Measurements from ENCODE around the gene GALR2.
"Not testable (repeated sequence)": the region's sequence is repeated elsewhere in the genome, so short reads cannot be mapped to it uniquely, and the experiment has no call there.

The GALR2 gene, protein sequence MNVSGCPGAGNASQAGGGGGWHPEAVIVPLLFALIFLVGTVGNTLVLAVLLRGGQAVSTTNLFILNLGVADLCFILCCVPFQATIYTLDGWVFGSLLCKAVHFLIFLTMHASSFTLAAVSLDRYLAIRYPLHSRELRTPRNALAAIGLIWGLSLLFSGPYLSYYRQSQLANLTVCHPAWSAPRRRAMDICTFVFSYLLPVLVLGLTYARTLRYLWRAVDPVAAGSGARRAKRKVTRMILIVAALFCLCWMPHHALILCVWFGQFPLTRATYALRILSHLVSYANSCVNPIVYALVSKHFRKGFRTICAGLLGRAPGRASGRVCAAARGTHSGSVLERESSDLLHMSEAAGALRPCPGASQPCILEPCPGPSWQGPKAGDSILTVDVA

DNA sequence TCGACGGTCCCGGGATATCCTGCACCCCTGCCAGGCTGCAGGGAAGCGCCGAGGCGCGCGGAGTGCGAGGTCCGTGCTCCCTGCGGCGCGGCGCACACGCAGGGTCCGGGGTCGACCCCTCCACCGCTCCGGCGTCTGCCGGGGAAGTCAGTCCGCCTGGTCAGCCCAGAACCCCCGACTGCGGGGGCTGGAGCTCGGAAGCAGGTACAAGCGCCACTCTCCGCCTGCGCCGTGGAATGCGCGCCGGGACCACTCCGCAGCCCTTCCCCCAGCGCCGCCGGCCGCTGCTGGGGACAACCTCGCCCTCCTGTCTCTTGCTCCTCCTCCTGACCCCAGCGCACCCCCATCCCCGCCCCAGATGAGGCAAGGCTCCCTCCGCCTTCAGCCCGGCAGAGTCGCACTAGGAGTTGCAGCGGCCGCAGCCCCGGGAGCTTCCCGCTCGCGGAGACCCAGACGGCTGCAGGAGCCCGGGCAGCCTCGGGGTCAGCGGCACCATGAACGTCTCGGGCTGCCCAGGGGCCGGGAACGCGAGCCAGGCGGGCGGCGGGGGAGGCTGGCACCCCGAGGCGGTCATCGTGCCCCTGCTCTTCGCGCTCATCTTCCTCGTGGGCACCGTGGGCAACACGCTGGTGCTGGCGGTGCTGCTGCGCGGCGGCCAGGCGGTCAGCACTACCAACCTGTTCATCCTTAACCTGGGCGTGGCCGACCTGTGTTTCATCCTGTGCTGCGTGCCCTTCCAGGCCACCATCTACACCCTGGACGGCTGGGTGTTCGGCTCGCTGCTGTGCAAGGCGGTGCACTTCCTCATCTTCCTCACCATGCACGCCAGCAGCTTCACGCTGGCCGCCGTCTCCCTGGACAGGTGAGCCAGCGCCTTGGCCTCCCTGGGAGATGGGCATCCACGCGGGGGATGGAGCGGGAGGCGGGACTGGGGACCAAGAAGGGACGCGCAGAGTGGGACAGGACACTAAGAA lies at the start of gene GALR2:
TSS of gene GALR2 (plus strand) at position 392 of the 974 bp plus-strand sequence. CDS start at position 495, 103 bp downstream.
- DNase-seq, result no peak

DNA sequence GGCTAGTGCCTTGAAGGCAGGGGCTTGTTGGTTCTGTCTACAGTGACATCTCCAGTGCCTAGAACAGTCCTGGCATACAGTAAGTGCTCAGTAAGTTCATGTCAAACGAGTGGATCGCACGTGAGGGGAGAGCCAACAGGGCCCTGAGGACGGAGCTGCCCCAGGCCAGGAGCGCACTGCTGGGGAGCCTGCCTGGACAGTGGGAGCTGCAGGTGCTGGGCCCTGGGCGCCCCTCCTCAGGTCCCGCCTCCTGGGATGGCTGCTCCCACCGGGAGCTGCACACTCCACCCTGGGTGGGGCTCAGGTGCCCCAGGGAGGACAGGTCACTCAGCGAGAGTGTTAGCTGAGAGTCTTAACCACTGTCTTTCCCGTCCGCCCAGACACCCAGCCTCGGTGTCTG lies 49.3 kb upstream of the GALR2 start:
- no peak for DNase-seq

DNA sequence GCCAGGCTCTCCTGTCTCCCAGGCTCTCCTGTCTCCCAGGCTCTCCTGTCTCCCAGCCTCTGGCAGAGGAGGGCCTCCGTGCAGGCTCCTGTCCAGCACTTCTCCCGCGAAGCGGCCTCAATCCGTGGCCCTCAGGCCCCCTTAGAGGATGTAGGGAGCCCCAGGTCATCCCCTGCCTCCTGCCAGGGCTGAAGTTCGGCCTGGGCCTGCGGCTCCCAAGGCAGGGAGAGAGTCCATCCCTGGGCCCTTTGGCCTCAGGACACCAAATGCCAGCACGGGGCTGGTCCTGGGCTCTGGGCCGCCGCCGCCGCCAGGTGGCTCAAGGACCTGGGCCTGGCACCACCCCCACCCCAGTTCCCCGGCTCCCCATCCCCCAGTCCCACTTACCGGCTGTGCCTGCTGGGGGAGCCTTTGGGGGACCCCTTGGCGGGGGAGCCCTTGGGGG lies 47.8 kb upstream of the GALR2 start:
- no peak for DNase-seq

DNA sequence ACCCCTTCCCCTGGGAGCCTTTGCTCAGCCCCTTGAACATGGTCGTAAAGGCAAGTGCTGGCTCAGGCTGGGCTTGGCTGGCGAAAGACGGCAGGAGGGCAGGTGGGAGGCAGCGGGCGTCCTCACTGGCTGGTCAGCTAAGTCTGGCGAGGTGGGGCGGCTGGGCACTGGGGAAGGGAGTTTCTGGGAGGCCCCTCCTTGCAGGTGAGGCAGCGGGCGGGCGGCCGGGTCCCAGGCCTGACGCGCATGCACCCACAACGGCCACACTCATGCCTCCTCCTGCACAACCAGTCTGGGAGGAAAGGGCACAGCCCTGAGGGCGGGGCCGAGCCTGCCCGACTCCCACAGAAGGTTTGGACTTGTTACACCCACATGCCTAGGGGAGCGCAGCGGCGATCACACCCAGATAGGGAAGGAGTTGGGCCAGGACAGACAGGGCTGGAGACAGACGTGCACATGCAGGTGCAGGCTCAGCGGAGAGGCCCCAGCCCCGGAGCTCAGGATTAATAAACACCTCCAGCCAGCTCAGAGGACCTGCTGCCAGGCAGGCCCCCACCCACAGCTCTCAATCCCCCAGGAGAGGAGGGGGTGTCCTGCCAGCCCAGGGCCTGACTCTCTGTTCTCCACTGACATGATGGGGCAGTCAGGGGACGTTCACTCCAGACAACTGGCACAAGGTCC lies 47.3 kb upstream of the GALR2 start, which contains the start of gene EVPL:
TSS of gene EVPL (minus strand) at position 148 of the 681 bp plus-strand sequence. CDS start at position 40, 108 bp downstream.
- no peak for DNase-seq

DNA sequence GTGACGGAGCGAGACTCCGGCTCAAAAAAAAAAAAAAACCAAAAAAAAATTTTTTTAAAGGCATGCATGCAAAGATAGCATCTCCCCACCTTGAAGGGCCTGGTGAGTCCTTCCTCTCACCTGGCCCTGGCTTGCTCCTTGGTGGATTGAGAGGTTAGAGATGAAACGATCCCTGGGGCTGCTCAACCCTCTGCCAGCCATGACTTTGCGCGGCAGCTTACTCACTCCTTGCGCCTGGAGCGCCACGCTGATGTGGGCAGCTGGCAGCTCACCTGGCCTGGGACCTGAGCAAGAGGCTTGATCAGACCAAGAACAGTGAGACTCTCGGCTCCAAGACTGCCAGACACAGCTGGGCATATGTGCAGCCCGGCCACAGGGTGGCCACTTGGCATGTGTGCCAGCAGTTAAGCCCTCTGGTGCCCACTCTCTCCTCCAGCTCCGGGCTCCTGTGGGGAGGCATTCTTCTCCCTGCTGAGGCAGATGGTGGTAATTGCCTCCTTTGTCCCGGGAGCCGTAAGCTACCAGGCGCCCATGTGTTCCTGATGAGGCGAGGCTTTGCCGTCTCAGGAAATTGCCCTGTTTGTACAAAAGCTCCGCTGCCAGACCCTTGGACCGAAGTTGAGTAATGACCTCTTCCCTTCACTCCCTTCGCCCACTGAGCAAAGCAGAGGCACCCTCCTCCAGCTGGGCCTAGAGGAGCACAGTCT lies 42.4 kb upstream of the GALR2 start:
- DNase-seq, result no peak

DNA sequence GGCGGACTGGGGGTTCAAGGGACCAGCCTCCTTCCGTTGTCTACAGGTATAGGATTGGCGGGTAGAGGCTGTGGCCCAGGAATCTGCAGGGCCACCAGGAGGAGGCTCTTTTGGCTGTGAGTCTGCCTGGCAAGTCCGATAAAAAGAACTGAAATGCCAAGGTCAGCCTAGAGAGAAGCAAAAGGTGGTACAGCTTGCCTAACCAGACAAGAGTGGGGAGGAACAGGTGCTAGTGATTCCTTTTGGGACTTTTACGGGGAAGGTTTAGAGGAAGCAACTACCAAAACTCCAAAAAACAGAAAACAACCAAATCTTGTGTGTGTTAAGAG lies 41.8 kb upstream of the GALR2 start:
- no peak for DNase-seq

DNA sequence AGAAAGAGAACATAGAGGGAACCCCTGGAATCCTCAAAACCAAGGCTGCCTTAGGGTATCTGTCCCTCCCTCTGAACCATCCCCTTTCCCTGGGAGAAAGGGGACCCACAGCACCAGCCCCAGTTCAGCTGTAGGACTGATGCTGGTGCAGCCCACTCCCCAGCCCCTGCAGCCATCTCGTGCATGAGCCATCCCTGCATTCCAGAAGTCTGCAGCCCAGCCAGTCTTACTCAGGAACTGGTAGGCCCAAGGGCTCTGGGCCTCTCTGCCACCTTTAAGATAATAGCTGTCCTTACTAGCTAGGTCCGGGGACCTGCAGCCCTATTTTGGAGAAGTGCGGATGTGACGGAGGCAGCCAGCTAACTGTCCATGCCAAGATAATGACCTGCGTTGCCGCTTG lies 41.4 kb upstream of the GALR2 start:
- DNase-seq, result no peak

DNA sequence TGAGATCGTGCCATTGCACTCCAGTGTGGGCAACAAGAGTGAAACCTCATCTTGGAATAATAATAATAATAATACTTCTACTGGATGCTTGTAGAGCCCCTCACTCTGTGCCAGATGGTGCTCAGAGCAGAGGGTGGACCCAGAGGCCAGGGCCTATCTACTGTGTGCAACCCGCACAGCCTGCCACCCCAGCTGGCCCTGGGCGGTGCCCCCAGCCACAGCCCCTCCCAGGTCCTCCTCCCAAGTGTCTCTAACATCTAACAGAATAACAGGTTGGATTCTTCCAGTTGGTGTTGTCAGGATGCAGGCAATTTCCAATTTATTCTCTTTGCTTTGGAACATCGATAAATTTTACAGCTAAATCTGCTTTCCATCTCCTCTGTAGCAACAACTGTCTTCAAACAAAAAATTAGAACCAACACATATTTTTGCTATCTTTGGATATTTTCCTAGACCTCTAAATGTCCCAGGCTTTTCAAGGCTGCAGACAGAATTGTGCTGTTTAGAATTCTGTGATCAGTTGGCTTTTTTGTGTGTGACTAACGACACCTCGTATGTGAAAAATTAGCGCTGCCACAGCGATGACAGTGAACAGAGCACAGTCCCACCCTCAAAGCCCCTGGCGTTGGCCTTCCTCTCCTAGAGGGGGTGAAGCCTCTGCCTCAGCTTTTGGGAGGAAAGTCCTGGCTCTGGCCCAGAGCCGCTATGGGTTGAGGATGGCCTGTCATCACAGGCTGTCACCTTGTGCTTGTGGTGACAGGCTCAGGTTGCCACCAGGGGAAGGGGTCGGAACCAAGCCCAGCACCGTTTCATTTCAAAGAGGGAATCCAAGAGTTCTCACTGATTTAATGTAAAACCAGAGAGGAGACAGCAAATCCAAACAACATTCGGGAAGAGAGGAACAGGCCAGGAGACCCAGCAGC lies 39.9 kb upstream of the GALR2 start:
- no peak for DNase-seq

DNA sequence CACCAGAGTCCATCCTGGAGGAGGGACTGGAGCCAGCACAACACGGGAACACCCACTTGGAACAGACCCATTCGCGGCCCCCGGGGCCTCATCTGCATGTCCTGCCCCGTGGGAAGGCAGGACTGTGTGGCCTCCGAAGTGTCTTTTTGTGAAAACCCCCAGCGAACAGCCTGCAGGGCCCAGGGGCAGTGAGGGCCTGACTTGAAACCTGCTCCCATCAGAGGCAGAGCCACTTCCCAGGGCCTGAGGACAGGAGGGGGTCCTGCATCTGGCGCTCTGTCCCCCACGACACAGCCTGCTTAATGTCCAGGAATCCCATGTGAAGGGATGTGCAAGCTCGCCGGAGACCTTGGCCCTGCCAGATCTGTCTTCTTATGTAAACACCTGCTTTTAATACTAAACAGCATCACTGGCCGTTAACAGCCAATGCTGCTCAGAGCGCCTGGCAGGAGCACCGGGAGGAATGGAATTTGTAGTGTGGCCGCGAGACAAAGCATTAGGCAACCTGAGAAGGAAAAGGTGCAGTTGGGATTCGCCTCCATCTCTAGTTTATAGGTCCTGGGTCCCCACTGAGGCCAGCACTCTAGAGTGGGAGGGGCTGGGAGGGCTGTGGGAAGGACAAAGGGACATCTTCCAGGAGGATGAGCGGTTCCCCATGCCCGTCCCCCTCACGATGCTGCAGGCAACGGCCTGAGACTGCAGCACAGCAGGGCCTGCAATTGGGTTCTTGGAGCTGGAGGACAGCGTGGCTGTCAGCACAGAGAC lies 37.9 kb upstream of the GALR2 start:
- no peak for DNase-seq

DNA sequence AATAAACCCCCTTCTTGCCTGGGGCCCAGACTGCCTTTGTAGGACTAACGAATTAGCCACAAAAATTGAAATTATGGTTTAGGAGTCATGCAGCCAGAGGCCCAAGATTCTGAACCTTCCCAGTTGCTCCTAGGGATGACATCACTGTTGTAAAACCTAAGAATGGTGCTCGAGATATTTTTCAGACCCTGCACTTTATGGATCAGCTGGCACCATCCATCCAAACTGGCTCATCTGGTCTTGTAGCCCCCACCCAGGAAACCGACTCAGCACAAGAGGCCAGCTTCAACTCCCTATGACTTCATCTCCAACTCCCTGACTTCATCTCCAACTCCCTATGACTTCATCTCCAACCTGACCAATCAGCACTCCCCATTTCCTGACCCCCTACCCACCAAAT lies 36.5 kb upstream of the GALR2 start:
- DNase-seq, result no peak

DNA sequence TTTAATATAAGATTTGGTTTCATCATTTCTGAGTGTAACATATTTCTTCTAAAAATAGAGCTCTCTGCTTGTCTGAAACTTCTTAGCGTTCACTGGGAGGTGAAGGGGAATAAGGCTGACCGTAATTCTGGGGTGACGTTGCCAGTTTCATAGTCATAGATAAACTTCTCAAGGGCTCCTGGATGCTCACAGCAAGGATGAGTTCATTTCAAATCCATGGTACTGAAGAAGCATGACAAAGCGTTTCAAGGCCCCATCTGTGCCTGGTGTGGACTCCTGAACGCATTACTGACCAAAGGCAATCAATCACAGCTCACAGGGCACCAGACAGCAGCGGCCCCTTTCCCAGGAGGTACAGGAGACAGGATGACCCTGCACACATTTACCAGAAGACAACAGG lies 35.5 kb upstream of the GALR2 start:
- no peak for DNase-seq

DNA sequence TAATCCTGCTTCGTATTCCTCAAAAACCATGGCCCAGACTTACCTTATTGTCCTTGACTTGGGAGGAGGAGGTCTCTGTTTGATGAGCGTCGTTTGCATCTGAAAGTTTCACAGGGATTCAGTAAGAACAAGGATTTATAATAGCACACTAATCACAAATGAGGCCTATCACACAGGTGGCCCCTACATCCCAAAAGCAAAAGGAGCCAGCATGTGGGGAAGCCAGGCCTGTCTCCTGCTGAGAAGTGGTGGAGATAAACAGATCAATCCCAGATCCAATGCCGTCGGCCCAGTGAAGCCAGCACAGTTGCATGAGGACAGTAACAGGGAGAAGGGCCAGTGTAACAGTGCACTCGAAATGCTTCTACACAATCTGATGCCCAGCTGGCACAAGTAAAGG lies 34.2 kb upstream of the GALR2 start:
- DNase-seq, result no peak

DNA sequence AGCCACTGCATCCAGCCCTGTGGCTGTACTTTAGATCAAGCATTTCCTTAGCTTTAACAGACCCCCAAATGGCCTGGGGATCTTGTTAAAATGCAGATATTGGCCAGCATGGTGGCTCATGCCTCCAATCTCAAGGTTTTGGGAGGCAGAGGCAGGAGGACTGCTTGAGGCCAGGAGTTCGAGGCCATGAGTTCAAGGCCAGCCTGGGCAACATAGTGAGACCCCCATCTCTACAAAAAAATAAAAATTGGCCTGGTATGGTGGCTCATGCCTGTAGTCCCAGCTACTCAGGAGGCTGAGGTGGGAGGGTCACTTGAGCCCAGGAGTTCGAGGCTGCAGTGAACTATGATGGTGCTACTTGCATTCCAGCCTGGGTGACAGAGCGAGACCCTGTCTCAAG lies 31.7 kb upstream of the GALR2 start:
- not testable (repeated sequence) for DNase-seq

DNA sequence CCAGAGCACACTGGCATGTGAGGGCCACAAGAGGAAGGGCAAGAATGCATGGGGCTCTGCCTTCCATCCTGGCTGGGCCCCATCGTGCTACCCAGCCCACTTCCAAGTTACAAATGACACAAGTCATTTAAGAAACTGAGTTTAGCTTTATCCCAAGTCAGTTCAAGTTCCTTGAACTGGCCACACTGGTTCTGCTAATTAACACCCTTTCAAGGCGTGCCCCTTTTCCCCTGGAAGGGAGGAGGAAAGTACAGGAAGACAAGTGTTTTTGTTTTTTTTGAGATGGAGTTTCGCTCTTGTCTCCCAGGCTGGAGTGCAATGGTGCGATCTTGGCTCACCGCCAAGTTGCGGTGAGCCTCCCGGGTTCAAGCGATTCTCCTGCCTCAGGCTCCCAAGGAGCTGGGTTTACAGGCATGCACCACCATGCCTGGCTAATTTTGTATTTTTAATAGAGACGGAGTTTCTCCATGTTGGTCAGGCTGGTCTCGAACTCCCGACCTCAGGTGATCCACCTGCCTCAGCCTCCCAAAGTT lies 30.0 kb upstream of the GALR2 start:
- DNase-seq, result not testable (repeated sequence)

DNA sequence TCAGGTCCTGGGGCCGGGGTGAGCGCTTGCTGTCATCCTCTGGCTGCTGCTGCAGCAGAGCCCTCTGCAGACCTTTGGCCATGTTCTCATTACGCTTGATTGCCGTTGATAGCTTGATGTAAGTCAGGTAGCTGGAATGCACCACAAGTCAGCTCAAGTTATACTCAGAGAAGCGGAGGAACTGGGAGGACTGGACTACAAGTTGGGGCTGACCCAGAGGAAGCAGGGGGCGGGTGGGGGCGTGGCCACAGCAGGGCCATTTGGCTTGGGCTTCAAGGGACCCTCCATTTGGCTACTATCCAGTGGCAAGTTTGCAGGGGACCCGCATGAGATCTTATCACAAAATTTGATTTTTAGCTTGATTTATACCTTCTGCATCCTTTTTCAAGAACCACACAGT lies 28.5 kb upstream of the GALR2 start:
- DNase-seq, result no peak

DNA sequence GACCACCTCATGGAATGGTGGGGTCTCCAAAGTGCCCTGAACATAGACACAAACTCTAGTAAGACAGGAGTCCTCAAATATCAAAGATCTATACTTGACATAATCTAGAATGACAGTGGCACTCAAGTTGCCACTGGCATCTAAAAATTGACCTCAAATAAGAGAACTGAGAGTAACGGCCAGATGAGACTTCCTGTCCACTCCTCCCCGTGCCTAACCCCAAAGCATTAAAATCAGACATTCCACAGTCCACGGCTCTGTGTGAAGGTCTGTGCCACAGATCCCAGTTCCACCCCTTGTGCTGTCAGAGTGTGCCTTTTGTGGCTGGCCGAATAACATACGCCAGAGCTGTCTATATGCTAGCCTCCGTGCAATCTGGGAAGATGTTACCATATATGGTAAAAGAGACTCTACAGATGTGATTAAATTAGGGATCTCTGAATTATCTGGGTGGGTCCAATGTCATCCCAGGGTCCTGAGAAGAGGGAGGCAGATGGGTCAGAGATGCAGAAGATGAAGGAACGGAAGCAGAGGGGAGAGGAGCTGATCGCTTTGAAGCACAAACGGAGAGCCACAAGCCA lies 26.5 kb upstream of the GALR2 start:
- DNase-seq, result no peak

DNA sequence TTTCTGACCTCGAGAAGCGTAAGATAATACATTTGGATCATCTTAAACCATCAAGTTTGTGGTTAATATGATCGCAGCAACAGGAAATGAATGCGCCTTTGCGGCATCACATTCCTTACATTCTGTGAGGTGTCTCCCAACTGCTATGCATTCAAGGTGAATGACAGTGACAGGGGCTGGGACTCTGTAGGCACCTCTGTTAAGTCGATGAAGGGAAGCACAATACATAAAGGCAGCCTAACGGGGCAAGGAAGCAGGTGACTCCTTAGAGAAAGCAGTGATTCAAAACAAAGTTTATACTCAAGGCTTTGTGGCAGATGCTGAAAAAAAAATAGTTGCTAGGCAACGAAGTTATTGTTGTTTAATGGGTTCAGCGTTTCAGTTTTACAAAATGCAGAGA lies 25.9 kb upstream of the GALR2 start:
- DNase-seq, result no peak

DNA sequence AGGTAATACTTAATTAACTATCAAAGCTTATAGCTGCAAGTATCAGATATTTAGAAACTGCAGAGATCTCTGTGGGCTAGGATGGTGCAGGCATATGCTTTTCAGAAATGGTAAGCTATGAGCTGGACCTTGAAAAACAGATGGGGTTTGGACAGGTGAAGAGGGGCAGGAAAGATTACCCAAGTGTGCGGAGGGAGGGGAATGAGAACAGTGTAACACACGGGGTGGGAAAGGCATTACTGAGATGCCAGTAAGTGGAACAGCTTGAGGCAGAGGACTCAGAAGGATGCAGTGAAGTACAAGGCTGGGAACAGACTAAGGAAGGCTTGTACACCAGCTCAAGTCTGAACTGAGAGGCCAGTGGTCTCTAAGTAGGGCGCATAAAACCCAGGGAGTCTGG lies 25.3 kb upstream of the GALR2 start:
- DNase-seq, result no peak

DNA sequence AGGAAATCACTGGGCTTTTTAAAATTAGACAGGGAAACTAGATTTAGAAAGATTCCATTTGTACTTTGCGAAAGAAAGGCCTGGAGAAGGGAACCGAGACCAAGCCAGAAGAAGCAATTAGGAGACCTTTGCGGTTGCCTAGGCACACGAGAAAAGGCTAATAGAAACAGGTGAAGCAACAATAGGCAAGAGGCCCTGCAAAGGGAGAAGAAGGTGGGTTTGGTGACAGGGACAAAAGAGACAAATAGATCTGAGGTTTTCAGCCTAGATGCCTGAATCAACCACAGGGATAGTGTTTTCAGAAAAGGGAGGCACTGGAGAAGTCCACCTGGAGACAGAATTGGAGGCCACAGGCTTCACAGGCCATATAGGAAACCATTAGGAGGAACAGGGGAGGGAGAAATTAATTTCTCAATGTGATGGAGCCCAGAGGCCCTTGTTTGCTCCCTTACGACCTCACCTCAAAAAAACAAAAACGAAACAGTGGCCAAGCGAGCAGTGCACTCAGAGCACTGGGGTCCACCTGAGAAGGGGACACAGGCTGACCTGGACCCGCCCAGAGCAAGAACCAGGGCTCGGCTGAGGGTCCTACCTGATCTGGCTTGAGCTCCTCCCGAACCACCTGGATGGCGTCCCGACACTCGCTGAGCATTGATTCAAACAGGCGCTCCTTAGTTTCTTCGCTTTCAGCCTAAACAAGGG lies 24.6 kb upstream of the GALR2 start:
- DNase-seq, result no peak

Data from cortex of kidney (tissue), 1 donor.